NCI-H1092 (cell line): Measurements from ENCODE around the gene ANAPC10.
"Not testable (repeated sequence)": the region's sequence is repeated elsewhere in the genome, so short reads cannot be mapped to it uniquely, and the experiment has no call there.

Experiments
- DNase-seq: peaks from one replicate; lab custom pipeline; 2025; lab: John Stamatoyannopoulos, UW

ANAPC10 gene

DNA sequence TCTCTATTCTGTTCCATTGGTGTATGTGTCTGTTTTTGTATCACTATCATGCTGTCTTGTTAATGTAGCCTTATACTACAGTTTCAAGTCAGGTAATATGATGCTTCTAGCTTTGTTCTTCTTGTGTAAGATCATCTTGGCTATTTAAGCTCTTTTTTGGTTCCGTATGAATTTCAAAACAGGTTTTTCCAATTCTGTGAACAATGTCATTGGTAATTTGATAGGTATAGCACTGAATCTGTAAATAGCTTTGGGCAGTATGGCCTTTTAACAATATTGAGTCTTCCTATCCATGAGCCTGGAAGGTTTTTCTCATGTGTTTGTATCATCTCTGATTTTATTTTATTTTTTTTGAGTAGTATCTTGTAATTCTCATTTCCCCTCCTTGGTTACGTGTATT lies 94.3 kb downstream of the ANAPC10 start:
- DNase-seq: no peak

GRCh38 chr4:145001635-145002034 lies 96.4 kb downstream of the ANAPC10 start:
- DNase-seq: no peak

- not testable (repeated sequence) for DNase-seq
Observed at GRCh38 chr4:145000656-145001055, 97.3 kb downstream of the ANAPC10 start.

- no peak for DNase-seq
Observed at GRCh38 chr4:144989306-144989705, 108.7 kb downstream of the ANAPC10 start.

DNA sequence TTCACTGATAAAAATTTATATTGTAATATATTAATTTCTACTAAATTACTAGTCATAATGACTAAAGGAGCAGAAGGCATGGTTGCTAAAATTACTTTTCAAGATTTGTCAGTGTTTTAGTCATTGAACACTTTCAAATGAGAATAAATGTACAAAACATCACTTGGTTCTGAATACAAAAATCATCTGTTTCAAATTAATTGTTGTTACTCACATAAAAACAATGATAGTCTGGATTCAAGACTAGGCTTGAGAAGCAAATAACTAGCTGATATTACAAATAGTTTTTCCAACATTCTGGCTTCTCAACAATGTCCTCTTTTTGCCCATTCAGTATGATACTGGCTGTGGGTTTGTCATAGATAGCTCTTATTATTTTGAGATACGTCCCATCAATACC lies 112.5 kb downstream of the ANAPC10 start:
- no peak for DNase-seq

GRCh38 chr4:144985014-144985413 lies 113.0 kb downstream of the ANAPC10 start:
- DNase-seq: no peak

GRCh38 chr4:144984241-144984640 lies 113.8 kb downstream of the ANAPC10 start:
- no peak for DNase-seq

GRCh38 chr4:144975718-144976117 lies 122.3 kb downstream of the ANAPC10 start:
- no peak for DNase-seq

DNA sequence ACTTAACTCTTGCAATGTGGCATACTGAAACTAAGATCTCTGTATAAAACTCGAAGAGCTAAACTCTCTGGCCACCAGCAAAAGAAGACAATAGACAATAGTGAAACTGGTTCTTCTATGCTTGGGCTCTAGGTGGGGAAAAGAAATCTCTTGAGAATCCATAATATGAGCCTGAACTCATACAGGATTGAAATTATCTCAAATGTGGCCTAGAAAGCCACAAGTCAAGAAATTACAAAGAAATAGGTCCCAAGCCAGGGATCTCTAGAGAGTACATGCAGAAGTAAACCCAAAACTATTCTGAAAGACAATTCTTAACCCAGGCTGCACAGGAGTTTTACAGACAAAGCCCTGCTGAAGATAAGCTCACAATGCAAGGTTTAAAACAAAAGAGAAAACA lies 127.4 kb downstream of the ANAPC10 start:
- no peak for DNase-seq

DNA sequence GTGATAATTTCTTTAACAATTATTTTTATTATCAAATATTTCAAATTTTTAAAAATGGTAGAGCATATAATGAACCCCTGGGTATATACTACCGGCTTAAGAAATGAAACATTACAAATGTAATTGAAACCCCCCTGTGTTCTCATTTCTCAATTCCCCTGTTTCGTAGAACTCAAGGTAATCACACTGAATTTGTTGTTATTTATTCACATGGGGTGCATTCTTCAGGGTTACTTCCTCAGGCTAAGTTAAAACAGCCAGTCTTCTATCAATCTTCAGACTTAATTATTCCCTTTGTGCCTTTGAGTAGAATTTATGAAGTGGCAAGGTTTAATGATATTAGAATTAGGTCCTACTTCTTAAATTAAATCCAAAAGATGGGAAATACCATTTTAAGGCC lies 128.2 kb downstream of the ANAPC10 start:
- DNase-seq: no peak

GRCh38 chr4:144968606-144969005 lies 129.4 kb downstream of the ANAPC10 start:
- DNase-seq: no peak

DNA sequence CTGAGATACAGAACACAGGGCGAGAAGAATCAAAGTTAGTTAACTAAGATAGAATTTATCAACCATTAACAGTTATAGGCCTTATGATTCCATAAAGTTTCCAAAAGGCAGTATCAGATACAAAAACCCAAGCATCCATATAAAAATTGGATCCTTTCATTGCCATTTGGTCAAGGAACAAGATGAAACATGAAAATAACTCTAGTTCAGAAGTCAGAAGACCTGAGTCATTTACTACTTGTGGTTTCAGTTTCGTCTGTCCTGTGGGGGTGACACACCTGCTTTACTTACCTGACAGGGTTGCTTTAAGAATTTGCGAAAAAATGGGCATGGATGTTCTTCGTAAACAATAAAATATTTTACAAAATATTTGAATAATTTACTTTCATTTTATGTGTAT lies 130.8 kb downstream of the ANAPC10 start:
- no peak for DNase-seq

- no peak for DNase-seq
Observed at GRCh38 chr4:144962300-144962699, 135.7 kb downstream of the ANAPC10 start.

DNA sequence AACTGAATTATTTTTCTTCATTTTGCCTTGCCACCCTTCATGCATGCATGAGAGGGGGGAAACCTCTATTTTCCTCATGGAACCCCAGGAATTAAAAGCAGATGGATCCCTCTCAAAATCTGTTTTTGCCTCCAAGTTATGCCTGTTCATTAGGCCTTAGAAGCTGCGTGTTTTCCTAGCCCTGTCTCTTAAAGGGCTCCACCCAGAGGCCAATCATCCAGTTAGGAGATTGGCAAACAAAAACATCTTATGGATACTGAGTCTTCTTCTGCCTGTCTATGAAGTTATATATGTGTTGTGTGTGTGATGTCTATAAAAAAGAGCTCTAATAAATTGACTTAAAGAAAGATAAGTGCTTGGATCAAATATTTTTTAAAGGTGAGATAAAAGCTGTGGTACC lies 142.9 kb downstream of the ANAPC10 start:
- no peak for DNase-seq

DNA sequence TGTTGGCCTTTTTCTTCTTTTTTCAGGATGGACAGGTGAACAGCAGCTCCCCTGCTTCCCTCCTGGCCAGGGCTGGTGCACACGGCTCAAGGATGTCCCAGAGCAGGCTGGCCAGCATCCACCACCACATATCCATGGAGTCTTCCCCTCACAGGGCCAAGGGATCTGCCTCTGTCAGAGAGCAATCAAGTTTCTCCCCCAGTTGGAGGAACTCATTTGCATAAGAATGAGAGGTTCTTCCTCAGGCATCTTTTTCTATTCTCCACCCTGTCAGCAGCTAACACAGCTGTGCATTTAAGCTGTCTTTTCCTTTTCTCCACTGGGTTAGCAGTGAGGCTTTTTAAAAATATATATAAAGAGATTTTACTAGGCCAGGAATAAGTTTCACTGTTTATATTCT lies 143.8 kb downstream of the ANAPC10 start:
- no peak for DNase-seq

GRCh38 chr4:144948421-144948820 lies 149.6 kb downstream of the ANAPC10 start:
- no peak for DNase-seq

GRCh38 chr4:144948009-144948408 lies 150.0 kb downstream of the ANAPC10 start:
- DNase-seq: no peak
